NOMO-1 treated with DMSO at 0.1 percent for 48 hours (cell line): ENCODE measurements around the gene PITPNB.
A peak's percentile ranks its signal among the peaks of the same experiment; 100 is the strongest.

Experiments
- DNase-seq: peaks from one replicate; lab custom pipeline; 2025; ENCODE audit not compliant: unreplicated experiment; lab: John Stamatoyannopoulos, UW

The PITPNB gene

GRCh38 chr22:27863001-27863400, 56.1 kb downstream of the PITPNB start:
- DNase-seq = no peak

GRCh38 chr22:27859336-27859735, 59.7 kb downstream of the PITPNB start:
- DNase-seq = no peak

- DNase-seq = no peak
Observed at GRCh38 chr22:27858626-27859025, 60.4 kb downstream of the PITPNB start.

GRCh38 chr22:27857443-27857842, 61.6 kb downstream of the PITPNB start:
- DNase-seq = no peak

GRCh38 chr22:27856386-27856785, 62.7 kb downstream of the PITPNB start:
- DNase-seq = no peak

- DNase-seq = peak; percentile 58
Observed at GRCh38 chr22:27853424-27853823, 65.6 kb downstream of the PITPNB start.

- DNase-seq = no peak
Observed at GRCh38 chr22:27851974-27852746, 66.9 kb downstream of the PITPNB start.

GRCh38 chr22:27850000-27850521, 69.0 kb downstream of the PITPNB start:
- DNase-seq = no peak

- no peak for DNase-seq
Observed at GRCh38 chr22:27848005-27848404, 71.1 kb downstream of the PITPNB start.

- no peak for DNase-seq
Observed at GRCh38 chr22:27846910-27847309, 72.1 kb downstream of the PITPNB start.

- no peak for DNase-seq
Observed at GRCh38 chr22:27846248-27846757, 72.8 kb downstream of the PITPNB start.

- no peak for DNase-seq
Observed at GRCh38 chr22:27845644-27846043, 73.4 kb downstream of the PITPNB start.

- DNase-seq = no peak
Observed at GRCh38 chr22:27844656-27845591, 74.1 kb downstream of the PITPNB start.

- no peak for DNase-seq
Observed at GRCh38 chr22:27844256-27844655, 74.8 kb downstream of the PITPNB start.

GRCh38 chr22:27843441-27843840, 75.6 kb downstream of the PITPNB start:
- DNase-seq = no peak

- no peak for DNase-seq
Observed at GRCh38 chr22:27842669-27843431, 76.2 kb downstream of the PITPNB start.

- no peak for DNase-seq
Observed at GRCh38 chr22:27842201-27842600, 76.9 kb downstream of the PITPNB start.

GRCh38 chr22:27840436-27840835, 78.6 kb downstream of the PITPNB start:
- no peak for DNase-seq

GRCh38 chr22:27839057-27839660, 79.9 kb downstream of the PITPNB start:
- DNase-seq = no peak

GRCh38 chr22:27836181-27836580, 82.9 kb downstream of the PITPNB start:
- DNase-seq = peak; percentile 82
